Measurements from ENCODE around the gene PRKACA. TPM values are rescaled to one million over a fixed set of nuclear protein-coding genes. Genes with fewer than 3 reads are reported as not detected.

The PRKACA gene
- total RNA-seq, 1 donor from 2014 or later: 22.2 TPM

DNA sequence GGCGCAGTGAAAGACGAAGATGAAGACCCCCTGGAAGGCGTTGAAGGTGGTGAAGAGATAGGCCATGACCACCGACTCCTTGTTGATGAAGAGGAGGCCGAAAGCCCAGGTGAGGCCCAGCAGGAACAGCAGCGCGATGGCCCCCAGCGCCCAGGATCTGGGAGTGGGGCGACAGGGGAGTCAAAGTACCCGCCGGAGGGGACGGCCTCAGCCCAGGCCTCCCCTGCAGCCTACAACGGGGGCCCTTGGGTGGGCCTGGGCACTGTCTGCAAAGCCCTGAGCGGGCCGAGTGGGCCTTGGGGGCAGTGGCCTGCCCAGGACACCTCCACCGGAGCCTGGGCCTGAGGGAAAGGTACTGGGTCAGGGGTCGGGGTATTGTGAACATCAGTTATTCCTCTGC, 37.8 kb upstream of the PRKACA start:
- H3K27me3 Mint-ChIP-seq (ENCODE audit: insufficient read depth, low read depth): peaks cover 6% of the 10 kb centered on the region
- H2AFZ ChIP-seq (replicated peaks): no peak overlapping the region
- H3K9ac ChIP-seq: no peak overlapping the region
- H3K4me1 ChIP-seq: no peaks in the 10 kb centered on the region
- no peak overlapping the region for H3K4me2 ChIP-seq
- H3K4me3 Mint-ChIP-seq: peak overlapping the region; percentile 21
- no peak overlapping the region for H3K27ac Mint-ChIP-seq
- H3K27me3 ChIP-seq: no peaks in the 10 kb centered on the region
- H3F3A ChIP-seq (ENCODE audit: low read depth): peaks cover 3% of the 10 kb centered on the region
- H3K9me3 Mint-ChIP-seq: no peaks in the 10 kb centered on the region
- no peak overlapping the region for H3K27ac ChIP-seq
- H3K9me3 ChIP-seq (ENCODE audit: low read depth): no peaks in the 10 kb centered on the region
- H3K36me3 ChIP-seq: no peaks in the 10 kb centered on the region
- no peak for DNase-seq (ENCODE audit: low spot score)
- H3K79me2 ChIP-seq (ENCODE audit: low read depth): no peaks in the 10 kb centered on the region
- H3K4me3 ChIP-seq: no peak overlapping the region
- TF ChIP-seq EZH2 (IDR thresholded peaks at IDR 0.05) (no peak), EZH2phosphoT487 (IDR thresholded peaks at IDR 0.05) (no peak)
- TF ChIP-seq, protein P1, sequence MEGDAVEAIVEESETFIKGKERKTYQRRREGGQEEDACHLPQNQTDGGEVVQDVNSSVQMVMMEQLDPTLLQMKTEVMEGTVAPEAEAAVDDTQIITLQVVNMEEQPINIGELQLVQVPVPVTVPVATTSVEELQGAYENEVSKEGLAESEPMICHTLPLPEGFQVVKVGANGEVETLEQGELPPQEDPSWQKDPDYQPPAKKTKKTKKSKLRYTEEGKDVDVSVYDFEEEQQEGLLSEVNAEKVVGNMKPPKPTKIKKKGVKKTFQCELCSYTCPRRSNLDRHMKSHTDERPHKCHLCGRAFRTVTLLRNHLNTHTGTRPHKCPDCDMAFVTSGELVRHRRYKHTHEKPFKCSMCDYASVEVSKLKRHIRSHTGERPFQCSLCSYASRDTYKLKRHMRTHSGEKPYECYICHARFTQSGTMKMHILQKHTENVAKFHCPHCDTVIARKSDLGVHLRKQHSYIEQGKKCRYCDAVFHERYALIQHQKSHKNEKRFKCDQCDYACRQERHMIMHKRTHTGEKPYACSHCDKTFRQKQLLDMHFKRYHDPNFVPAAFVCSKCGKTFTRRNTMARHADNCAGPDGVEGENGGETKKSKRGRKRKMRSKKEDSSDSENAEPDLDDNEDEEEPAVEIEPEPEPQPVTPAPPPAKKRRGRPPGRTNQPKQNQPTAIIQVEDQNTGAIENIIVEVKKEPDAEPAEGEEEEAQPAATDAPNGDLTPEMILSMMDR (IDR thresholded peaks at IDR 0.05): no peak
- H3K4me1 Mint-ChIP-seq: no peaks in the 10 kb centered on the region
- peaks cover 13% of the 10 kb centered on the region for H4K20me1 ChIP-seq (ENCODE audit: low read depth)
- peaks cover 19% of the 10 kb centered on the region for H3K36me3 Mint-ChIP-seq

DNA sequence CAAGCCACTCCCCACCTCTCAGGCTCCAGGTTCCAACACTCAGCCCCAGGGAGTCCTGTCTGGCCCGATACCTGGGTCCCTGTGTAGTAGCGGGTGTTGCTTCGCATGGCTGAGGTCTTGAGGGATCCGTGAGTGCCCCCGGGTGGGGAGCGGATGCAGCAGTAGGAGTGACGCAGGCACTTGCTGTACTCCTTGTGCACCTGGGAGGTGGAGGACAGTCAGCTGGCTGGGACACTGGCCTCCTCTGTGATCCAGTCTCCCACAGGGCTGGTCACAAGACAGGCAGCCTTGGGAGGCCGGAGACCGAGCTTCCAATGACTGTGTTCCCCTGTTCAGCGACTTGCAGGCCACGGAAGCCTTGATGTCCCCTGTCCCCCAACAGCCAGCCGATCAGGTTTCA, 35.2 kb upstream of the PRKACA start:
- Histone ChIP-seq H3K9ac (no peak overlapping the region), H3K27me3 (no peaks in the 10 kb centered on the region), H3K79me2 (ENCODE audit: low read depth) (no peaks in the 10 kb centered on the region), H2AFZ (replicated peaks) (no peak overlapping the region), H3K9me3 (ENCODE audit: low read depth) (no peaks in the 10 kb centered on the region), H4K20me1 (ENCODE audit: low read depth) (peaks cover 38% of the 10 kb centered on the region), H3K4me2 (no peak overlapping the region), H3K36me3 (no peaks in the 10 kb centered on the region), H3F3A (ENCODE audit: low read depth) (peaks cover 22% of the 10 kb centered on the region), H3K4me3 (no peak overlapping the region), H3K4me1 (peaks cover 23% of the 10 kb centered on the region), H3K27ac (no peak overlapping the region)
- TF ChIP-seq, protein P1 (IDR thresholded peaks at IDR 0.05): no peak
- TF ChIP-seq EZH2 (IDR thresholded peaks at IDR 0.05) (no peak), EZH2phosphoT487 (IDR thresholded peaks at IDR 0.05) (no peak)
- H3K36me3 Mint-ChIP-seq: peaks cover 15% of the 10 kb centered on the region
- H3K27me3 Mint-ChIP-seq (ENCODE audit: insufficient read depth, low read depth): peaks cover 9% of the 10 kb centered on the region
- peaks cover 15% of the 10 kb centered on the region for H3K4me1 Mint-ChIP-seq
- no peak for DNase-seq (ENCODE audit: low spot score)
- no peak overlapping the region for H3K4me3 Mint-ChIP-seq
- H3K9me3 Mint-ChIP-seq: no peaks in the 10 kb centered on the region
- peak overlapping the region; percentile 4 for H3K27ac Mint-ChIP-seq

DNA sequence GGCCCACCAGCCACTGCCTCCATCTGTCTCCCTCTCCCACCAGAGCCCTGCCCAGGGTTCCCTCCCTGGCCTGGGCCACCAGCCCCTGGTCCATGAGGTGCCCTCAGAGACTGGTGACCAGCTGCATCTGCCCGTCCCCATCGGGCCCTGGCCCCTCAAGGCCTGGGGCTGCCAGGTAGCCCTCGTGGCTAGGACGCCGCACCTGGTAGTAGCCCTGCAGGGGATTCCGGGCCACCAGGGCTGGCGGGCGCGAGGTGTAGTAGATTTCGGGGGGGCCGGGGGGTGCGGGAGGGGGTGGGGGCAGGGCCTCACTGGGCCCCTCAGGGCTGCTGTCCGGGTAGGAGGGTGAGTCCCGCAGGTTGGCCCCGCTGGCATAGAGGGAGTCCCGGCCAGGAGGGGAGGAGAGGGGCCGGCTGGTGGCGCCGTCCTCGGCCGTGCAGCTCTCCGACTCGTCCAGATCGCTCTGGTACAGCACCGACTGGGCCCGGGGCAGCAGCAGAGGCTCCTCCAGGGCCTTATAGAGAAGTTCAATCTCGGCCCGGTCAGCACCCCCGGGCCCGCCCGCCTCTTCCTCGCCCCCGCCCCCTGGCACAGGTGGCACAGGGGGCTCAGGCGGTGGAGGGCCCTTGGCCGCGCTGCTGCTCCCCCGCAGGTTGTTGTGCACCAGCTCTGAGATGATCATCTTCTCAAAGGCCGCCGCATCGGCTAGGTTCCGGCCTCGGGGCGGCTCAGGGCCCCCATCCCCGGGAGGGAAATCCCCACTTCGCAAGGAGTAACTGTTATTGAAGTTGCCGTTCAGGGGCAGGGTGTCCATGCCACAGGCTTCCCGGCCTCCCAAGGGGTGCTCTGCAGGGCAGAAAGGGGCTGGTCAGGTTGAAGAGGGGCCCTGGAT, 33.5 kb upstream of the PRKACA start:
- no peak for TF ChIP-seq EZH2 (IDR thresholded peaks at IDR 0.05)
- no peak for TF ChIP-seq EZH2phosphoT487 (IDR thresholded peaks at IDR 0.05)
- TF ChIP-seq, protein P1 (IDR thresholded peaks at IDR 0.05): no peak
- peaks cover 25% of the 10 kb centered on the region for H3K4me1 ChIP-seq
- no peak for DNase-seq (ENCODE audit: low spot score)
- H3K4me3 Mint-ChIP-seq: no peak overlapping the region
- H3K36me3 ChIP-seq: no peaks in the 10 kb centered on the region
- no peaks in the 10 kb centered on the region for H3K79me2 ChIP-seq (ENCODE audit: low read depth)
- no peak overlapping the region for H3K27ac Mint-ChIP-seq
- no peaks in the 10 kb centered on the region for H3K27me3 ChIP-seq
- H3K4me3 ChIP-seq: no peak overlapping the region
- no peaks in the 10 kb centered on the region for H3K9me3 ChIP-seq (ENCODE audit: low read depth)
- H3K27ac ChIP-seq: peak overlapping the region; percentile 80
- H3K9ac ChIP-seq: no peak overlapping the region
- peaks cover 29% of the 10 kb centered on the region for H3F3A ChIP-seq (ENCODE audit: low read depth)
- H3K36me3 Mint-ChIP-seq: peaks cover 13% of the 10 kb centered on the region
- peaks cover 19% of the 10 kb centered on the region for H3K4me1 Mint-ChIP-seq
- peaks cover 45% of the 10 kb centered on the region for H4K20me1 ChIP-seq (ENCODE audit: low read depth)
- no peak overlapping the region for H3K4me2 ChIP-seq
- H2AFZ ChIP-seq (replicated peaks): no peak overlapping the region
- peaks cover 6% of the 10 kb centered on the region for H3K27me3 Mint-ChIP-seq (ENCODE audit: insufficient read depth, low read depth)
- no peaks in the 10 kb centered on the region for H3K9me3 Mint-ChIP-seq
